ENCODE data around the gene GP1BB.

The GP1BB gene

DNA sequence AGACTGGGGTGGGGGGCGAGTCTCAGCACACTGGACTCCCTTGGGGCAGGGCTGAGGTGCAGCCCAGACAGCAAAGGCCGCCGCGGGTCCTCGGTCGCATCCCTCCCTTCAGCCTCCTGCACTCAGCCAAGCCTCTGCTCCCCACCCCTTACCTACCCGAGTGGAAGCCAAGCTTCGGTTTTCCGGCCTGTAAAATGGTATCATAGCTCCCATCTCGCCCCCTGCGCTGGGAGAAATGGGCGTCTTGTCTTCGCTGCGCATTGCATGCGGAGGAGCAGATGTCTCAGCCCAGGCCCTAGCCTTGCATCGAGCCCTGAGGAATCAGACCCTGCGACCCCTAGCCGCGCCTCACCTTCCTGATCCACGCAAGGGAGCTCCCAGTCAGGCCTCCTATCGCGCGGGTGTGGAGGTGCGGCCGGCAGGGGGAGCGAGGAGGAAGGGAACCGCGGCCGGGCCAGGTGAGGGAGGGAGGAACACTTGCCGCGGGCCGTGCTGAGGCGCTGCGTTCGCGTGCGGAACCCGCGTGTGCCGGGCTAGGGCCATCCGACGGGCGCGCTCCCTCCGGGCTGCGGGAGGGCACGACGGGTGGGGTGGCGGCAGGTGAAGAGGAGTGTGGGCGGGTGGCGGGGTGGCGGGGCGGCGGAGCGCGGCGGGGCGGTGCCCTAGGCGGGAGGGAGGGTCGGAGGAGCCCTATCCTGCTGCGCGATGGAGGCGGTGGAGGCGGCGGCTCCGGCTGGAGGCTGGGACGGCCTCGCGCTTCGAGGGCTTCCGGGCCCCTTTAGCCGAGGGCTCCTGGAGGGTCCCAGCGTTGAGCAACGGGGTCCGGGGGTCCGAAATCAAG, 33.2 kb downstream of the GP1BB start:
- peak; percentile 72 for DNase-seq

DNA sequence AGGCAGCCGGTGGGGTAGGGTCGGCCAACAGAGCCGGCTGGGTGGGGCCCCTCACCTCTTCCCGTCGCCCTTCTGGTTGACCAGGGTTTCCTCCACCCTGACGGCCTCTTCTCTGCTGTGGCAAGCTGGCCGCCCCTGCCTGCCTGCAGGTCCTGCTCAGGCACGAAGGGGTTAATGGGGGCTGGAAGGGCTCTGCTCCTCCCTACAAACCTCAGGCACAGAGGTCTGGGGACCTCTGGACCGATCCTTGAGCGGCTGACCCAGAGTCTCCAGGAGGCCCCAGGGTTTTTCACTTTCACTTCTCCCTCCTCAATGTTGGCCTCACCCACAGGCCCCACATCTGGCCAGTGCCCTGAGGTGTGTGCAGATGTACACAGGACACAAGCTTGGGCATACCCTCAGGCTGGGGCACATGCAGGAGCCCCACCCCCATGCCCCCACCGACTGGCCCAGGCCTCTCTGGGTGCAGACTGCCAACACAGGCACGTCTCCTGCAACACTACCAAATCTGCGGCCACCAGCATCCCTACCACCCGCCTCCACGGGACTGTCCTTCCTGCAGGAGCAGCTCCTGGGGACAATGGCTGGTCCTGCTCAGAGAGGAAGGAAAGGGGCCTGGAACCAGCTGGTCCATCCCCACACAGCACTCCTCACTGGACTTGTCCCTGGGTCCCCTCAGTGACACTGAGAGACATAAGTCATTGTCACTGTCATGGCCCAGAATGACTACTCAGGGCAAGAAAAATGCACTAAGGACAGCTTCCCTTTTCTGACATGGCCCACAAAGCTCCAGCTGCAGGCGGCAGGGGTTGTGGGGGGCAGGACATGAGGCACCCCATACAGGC, 34.0 kb downstream of the GP1BB start:
- DNase-seq = no peak

DNA sequence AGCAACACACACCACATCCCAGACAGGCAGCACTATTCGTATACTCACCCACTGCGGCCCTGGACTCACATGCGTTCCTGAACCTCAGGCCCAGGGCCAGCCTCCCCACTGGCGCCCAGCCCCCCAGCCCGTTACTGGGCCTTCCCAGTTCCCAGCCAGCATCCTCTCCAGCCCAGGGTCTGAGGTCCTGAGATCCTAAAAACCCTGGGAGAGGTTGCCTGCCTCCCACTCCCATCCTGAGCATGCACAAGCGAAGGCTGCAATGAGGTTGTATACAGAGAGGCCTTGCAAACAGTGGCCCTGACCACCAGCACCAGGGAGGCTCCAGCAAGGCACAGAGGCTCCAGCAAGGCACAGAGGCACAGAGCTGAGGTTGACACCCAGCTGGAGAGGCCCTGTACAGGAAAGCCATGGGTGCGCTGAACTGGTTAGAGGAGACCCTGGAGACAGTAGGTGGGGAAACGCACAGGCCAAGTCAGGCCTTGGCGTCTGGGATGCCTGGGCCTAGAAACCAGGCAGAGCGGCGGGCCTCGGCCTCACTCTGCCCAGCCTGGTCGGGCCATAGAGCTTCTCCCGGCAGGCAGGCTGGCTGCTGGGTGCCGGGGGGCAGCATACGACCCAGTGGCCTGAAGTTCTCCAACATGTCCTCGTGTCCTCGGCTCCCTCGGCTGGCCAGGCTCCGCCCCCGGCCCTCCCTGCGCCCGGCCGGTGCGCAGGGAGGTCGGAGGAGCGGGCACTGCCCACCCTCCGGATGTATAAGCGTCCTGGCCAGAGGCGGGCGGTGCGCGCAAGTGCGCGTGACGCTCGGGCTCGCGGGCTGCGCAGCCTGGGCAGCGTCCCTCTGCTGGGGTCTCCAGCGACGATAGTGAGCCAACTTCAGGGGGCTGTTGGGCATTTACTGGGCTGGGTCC, 34.9 kb downstream of the GP1BB start:
- DNase-seq = no peak

DNA sequence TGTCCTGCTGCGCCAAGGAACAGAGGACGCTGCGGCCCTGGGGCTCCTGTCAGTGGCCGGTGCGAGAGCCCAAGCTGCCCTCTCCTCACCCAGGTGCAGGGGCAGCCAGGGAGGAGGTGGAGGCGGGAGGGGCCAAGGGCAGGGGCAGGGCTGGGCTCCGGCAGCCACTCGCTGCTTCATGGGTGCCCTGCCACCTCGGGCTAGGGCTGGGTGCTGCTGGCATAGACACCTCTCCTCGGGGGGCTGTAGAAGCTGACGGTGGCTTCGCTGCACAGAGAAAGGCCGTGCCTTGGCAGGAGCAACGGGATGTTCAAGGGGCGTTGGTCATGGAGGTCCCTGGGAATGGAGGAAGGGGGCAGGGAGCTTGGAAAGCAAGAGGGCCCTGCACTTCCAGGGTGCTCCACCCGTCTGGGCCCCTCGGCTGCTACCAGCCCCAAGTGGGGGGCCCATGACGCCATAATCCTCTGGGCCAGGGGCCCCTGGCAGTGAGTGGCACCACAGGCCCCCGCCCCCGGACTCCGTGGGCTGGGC, 35.6 kb downstream of the GP1BB start:
- no peak for DNase-seq

DNA sequence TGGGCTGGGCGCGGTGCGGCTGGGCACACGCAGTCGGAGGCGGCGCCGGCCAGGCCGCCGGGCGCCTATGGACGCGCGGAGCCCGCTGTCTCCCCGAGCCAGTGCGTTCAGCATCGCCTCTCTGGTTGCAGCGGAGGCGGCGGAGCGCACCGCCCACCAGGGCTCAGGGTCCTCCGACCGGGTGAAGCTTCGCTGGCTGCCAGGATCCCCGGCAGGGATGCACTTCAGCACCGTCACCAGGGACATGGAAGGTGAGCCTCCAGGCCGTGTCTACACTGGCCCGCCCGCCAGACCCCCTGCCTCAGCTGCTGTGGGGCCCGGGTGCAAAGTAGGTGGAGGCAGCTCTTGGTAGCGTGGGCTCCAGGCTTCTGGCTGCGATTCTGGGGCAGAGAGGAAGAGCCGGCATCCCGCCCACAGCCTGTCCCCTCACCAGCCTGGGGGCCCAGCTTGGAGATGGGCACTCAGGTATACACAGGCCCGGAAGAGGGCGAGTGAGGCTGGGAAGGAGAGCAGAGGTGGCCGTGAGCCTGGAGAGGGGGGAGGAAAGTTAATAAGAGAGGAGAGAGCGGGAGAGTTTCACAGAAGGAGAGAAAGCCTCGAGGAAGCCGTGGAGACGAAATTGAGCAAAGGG, 36.2 kb downstream of the GP1BB start:
- no peak for DNase-seq

DNA sequence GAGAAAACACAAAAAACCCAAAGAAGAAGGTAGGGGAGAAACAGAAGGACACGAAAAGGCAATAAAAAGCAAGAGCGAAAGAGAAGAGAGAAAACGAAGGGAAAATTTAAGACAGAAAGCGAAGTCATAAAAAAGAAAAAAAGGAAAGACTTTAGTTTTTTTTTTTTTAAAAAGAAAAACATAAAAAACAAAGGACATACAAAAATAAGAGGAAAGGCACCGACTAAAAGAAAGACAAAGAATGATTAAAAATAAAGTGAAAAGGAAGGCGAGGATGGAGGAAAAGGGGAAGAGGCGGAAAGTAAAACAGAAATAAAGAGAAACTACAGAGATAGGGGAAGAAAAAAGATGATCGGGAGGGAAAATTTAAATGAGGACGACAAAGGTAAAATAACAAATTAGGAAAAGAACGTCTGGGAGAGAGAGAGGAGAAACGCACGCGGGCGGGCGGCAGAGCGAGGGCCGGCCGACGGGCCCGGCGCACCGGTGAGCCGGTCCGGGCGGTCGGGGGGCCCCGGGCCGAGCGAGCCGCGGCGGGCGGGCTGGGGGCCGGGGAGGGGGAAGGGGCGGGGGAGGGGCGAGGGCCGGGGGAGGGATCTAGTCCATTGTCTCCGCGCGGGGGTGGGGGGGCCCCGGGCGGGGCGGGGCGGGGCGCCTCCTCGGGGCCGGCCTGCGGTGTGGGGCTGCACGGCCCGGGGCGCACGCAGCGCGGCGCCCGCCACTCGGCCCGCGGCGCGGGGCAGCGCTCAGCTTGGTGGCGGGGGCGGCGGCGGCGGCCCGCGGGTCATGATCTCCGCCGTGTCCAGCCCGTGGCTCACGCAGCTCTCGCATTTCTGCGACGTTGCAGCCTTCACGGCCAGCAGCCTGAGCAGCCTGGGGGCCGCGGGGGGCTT, 37.0 kb downstream of the GP1BB start, which contains the start of gene TBX1:
Gene TBX1 (plus strand): TSS at position 721 of the 893 bp plus-strand sequence. CDS start 66 bp downstream, at position 787.
- DNase-seq = no peak

DNA sequence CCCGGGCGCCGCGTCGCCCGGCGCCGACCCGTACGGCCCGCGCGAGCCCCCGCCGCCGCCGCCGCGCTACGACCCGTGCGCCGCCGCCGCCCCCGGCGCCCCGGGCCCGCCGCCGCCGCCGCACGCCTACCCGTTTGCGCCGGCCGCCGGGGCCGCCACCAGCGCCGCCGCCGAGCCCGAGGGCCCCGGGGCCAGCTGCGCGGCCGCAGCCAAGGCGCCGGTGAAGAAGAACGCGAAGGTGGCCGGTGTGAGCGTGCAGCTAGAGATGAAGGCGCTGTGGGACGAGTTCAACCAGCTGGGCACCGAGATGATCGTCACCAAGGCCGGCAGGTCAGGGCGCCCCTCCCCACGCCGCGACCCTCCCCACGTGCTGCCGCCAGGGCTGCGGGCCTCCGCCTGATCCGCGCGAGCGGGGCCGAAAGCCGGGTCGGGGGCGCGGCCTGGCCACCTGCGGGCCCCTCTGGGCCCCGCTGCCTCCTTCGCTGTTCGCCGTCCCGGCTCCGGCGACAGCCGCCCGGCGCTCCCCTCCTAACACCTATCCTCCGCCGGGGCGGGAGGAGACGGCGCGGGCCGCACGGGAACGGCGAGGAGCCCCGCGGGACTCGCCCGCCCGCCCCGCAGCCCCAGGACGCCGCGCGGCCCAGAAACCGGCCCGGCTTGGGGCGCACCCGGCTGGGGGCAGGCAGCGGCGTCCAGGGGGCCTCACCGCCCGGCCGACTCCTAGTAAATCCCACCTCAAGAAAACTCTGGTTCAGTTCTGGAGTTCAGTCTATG, 37.8 kb downstream of the GP1BB start:
- DNase-seq = no peak

DNA sequence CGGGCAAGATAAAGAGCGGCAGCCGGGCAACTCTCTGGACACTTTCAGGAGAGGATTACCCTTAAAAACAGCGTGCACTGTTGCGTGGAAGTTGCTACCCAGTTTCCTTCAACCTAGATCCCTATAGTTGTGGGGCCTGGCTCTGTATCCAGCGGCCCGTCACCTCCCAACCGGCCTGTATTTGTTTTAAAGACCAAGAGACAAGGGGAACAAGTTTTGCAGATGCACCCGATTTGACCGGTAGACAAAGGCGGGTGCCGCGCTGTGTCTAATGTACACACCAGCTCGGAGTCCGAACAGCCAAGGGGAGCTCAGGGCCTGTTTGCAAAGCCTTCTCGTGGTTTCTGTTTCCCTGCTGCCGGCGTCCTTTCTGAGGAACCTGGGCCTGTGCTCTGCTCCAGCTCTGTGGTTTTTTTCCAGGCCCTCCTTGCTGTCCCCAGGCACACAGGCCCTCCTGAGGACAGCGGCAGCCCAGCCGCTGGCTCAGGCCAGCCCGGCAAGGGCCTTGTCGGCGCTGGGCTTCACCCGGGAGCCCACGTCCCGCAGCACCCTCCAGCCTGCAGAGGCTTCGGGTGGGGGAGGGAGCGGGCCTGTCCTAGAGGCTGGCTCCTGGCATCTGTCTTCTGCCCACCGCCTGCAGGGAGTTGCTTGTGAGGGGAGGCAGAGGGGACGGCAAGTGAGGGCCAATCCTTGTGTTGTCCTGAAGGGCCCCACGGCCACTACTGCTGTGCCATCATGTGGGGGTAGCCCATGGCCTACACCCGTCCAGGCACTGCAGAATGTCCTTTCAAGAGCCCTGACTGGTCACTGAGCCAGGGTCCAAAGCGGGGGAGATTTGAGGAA, 38.6 kb downstream of the GP1BB start:
- DNase-seq = no peak

DNA sequence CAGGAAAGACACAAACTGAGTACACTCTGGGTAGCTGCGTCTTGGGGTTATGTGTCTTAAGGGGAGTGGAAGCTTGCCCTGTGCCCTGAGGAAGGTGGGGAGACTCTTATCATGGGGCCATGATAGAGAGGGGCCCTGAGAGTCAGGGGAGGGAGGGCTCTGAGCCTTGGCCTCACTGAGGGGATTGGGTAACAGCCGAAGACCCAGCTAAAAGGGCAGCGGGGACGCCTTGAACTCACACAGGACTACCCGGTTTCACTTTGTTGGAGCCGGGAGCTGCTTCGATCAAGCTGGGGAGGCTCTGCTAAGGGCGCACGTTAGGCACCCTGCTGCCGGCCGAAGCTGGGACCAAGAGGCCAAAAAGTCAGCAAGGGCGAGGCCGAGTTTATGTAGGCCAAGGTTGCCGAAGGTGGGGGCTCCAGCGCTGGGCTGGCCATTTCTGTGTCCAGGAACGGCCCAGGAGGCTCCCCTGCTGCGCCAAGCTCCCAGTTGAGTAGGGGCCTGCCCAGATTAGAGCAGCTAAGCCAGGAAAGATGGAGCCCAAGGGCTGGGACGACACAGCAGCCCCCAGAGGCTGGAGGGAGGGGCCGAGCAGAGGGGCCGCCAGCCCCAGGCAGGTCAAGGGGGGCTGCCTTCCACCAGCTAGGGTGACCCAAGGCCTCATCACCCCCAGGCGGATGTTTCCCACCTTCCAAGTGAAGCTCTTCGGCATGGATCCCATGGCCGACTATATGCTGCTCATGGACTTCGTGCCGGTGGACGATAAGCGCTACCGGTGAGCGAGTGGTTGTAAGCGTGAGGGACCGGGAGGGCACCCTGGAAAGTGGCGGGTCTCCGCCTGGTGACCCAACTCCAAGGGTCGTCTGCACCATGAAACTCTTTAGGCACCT, 39.5 kb downstream of the GP1BB start:
- no peak for DNase-seq

DNA sequence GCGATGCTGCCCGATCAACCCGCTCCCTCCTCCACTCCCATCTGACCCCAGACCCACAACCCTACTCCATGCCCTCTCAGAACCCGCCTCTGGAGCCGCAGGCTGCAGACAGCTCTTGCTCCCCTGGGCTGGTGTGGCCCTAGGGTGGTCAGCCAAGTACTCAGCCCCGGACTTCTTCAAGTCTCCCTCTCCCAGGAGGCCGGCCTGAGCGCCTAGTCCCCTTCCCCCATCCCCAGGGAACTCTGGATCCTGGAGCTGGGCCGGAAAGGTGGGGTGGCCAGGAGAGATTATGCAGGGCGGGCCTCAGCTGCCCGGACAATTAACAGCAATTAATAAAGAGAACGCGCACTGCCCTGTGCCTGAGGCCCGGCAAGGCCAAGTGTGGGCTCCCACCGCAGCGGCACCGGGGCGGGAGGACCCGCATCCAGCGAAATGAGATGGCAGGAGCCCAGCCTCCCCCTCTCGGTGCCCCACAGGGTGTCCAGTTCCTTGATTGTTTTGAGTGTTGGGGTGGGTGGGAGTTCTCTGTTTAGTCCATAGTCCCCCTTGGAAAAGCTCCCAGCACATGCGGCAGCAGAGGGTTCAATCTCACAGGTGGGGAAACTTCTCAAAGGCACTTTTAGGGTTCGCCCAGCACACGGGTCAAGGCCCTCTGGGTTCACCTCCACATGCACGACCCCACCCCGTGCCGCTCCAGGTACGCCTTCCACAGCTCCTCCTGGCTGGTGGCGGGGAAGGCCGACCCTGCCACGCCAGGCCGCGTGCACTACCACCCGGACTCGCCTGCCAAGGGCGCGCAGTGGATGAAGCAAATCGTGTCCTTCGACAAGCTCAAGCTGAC, 40.3 kb downstream of the GP1BB start:
- no peak for DNase-seq

DNA sequence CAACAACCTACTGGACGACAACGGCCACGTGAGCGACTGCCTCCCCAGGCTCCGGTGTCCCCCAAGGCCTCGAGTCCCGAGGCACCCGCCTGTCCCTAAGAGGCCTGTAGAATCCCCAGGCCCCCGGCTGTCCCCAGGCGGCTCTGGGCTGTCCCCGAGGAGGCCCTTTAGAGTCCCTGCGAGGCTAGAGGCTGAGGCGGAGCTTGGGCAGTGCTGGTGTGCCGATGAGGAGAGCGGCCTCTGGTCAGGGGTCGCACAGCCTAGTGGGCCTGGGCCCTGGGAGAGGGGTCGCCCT, 40.9 kb downstream of the GP1BB start:
- no peak for DNase-seq

DNA sequence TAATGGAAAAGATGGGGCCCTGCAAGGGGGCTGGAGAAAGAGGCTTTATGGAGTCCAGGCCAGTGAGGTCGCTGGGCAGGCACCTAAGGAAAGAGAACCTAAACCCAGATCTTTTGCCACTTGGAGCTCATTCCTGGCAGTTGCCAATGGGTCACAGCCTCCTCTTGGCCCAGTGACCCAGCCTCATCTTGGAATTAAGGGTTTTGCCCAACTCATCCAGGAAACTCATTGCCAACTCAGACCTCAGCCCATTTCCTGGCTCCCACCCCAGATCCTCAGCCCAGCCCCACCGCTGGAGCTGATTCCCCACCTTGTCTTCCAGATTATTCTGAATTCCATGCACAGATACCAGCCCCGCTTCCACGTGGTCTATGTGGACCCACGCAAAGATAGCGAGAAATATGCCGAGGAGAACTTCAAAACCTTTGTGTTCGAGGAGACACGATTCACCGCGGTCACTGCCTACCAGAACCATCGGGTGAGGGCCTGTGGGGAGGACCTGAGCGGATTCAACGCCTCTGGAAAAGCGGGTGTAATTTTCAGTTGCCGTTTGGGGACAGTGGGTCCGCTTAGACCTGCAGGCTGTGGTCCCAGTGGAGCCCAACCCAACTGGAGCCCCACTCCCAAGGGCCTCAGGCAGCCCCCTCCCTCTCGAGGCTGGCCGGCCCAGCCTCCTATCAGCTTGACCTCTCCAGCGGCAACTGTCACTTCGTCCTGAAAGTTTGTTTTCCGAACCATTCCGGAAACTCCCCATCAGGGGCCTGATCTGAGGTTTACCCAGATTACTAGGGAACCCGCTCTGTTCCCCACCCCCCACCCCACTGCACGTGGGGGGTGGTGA, 41.5 kb downstream of the GP1BB start:
- DNase-seq = no peak

DNA sequence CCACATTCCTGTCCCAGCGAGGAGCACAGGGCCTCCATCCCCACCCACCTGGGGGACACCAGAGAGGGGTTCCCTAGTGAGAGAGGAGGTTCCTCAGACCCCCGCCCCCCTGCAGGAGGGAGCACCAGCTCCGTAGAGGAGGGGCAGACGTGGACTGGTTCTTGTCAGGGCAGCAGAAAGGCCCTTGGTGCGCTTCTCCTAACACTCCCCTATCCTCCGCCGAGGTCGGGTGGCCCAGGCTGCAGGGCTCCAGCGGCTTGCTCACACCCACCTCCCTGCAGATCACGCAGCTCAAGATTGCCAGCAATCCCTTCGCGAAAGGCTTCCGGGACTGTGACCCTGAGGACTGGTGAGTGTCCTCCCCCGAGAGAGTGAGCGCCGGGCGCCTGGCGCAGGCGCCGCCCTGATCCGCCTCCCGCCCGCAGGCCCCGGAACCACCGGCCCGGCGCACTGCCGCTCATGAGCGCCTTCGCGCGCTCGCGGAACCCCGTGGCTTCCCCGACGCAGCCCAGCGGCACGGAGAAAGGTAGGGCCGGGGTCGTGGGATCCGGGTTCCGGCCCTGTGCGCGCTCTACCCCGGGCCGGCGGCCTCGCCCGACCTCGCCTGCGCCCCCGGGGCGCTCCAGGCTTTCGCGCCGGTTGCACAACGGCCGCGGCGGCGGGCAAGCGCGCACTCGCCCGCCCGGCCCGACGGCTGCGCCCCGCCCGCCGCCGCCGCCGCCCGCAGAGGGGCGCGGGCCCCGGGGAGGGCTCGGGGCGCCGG, 42.3 kb downstream of the GP1BB start:
- no peak for DNase-seq

DNA sequence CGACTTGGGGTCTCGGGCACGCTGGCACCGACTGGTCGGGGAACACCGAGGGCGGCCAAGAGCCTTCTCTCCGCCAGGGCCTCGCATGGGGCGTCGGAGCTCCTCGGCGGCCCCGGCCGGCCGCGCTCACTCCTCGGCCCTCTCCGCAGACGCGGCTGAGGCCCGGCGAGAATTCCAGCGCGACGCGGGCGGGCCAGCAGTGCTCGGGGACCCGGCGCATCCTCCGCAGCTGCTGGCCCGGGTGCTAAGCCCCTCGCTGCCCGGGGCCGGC, 42.8 kb downstream of the GP1BB start:
- no peak for DNase-seq

DNA sequence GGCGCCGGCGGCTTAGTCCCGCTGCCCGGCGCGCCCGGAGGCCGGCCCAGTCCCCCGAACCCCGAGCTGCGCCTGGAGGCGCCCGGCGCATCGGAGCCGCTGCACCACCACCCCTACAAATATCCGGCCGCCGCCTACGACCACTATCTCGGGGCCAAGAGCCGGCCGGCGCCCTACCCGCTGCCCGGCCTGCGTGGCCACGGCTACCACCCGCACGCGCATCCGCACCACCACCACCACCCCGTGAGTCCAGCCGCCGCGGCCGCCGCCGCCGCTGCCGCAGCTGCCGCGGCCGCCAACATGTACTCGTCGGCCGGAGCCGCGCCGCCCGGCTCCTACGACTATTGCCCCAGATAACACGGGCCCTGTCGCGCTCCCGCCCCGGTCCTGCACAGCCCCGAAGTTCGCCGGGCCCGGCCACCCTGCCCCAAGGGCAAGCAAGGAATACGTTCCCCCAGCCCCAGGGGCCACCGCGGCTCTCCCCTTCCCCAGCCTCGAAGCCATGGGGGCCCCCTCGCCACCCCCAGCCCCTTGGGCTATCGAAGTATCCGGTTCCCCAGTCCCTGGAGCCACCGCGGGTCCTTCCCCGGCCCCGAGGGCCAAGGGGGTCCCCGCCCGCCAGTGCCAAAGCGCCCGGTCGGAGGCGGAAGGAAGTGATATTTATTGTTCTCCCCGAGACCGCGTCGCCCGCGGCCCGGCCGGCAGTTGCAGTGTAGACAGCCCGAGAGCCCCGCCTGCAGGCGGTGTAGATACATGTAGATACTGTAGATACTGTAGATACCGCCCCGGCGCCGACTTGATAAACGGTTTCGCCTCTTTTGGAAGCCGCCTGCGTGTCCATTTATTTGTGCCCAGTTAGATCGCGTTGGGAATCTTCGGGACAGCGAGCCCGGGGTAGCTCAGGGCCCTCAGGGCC, 43.4 kb downstream of the GP1BB start:
- DNase-seq = peak; percentile 52

All from activated naive CD4-positive, alpha-beta T cell treated with anti-CD3 and anti-CD28 coated beads, Interleukin-2, amount 50 U/mL, for 16 hours (primary cell).